Amygdala (tissue), 56 donors: ENCODE measurements around the gene CTSZ.

Experiments used
- DNase-seq, 56 donors: peaks; one replicate each; lab custom pipeline; 2025; lab: John Stamatoyannopoulos, UW

The CTSZ gene

DNA sequence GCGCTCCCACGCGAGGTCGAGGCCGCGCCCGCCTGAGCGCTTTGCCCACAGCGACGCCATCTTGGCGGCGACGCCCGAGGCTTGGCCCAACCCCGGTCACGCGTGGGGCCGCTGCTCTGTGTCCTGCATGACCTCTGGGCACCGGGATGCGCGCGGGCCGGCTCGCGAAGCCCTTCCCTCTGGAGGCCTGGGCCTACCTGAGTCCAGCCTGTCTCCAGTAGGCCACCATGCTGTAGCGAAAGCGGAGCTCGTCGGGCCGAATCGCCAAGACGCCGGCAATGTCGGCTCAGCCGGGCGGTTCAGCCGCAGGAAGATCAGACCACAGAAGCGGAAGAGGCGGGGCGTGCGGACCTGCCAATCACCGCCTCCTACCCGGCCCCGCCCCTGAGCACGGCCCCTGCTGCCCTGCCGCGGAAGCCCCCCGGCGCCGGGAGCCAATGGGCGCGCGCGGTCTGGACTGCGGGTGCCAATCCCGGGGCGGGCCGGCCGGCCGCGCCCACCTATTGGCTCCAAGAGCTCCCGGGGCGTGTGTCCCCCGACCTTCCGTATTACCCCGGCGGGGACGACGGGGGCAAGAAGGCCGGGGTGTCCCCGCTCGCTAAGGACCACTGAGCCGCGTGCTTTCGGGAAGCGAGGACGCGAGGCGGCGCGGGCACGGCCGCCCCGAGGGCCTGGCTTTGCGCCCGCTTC is 25.1 kb upstream of the CTSZ start, which contains the start of gene ATP5F1E:
Gene ATP5F1E (minus strand): TSS at position 313 of the 690 bp plus-strand sequence. CDS start 84 bp downstream, at position 229.
- peak; percentile 70 to 98 (median 93) for DNase-seq

DNA sequence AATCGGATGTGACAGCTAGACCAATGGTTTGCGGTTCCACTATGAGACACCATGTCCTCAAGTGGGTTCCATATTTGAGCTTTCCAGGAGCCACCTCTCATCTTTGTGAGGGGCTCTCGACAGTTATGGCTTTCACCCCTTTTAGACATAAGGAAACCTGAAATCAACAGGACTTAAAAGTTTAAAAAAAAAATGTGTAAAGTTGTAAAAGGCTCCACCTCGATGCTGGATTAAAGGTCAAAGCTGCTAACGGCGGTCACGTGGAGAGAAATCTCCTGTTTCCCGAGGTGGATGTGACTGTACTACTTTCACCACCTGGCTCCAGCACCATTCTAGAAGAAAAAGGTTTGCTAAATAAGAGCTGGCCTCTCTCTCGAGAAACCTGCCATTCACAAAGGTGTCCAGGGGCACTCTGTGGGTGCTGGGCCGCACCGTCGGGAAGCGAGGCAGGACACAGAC is 24.5 kb upstream of the CTSZ start:
- no peak for DNase-seq

DNA sequence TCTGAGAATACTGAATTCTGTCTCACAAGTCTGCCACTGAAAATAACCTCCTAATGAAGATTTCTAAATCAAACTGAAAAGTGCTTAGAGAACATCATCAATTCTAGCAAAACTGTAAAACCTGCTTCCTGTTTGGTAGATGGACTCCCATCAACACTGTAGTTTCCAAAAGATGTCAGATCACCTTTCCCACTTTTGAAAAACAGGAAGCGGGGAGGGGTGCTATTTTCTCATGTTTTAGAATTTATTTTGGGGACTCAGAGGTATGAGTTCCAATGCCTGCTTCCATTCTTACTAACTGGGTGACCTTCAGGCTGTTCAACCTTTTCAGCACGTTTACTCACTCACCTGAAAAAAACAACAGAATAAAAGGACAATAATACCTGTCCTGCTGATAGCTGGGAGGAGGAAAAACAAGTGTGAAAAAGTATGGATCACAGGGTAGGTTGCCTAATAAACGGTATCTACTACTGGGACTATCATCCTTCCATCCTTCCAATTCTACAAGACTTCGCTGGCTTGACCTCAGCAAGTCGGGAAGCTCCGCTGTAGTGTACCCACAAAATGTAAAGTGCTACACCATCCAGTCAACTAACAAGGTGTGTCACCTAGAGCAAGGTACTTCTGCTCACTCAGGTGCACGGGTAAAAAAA is 24.0 kb upstream of the CTSZ start:
- no peak for DNase-seq

DNA sequence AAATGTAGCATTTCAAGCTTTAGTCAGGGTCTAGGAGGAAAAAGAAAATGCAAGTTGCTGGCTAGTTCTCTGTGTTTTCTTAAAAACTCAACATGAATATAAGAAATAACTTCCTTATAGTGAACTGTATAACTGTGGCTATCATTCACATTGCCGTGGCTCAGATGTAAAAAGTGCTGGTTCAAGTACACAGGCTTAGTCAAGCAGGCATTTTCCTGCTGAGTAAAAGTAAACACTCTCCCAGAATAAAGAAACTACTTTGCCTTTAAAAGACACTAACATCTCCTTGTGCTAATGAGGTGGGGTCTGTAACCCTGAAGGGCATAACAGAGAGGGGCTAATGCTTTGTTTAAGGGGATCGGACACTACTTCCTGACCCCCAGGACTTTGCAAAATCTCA is 21.8 kb upstream of the CTSZ start:
- no peak for DNase-seq

DNA sequence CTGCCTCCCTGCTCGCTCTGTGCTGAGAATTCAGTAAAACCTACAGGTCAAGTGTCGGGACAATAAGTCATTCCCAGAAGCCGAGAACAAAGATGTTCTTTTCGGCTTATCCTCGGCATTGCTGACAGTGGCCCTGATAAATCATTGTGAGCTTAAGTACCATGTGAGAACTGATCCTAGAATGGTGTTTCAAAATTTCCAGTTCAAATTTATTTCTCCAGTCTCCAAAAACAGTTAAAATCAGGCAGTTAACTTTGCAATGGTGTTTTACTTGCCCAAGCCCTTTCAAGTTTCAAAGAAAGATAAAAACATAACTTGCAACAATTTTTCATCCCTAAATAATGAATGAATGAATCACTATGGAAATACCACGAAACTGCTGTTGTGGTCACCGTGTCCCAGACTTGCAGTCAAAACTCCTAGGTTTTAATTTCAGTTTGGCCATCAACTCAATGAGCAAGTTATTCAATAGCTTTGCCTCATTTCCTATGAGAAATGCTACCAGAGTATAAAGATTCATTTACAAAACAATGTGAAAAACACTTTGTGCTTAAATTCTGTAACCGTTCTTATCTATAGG is 20.8 kb upstream of the CTSZ start:
- DNase-seq: no peak

DNA sequence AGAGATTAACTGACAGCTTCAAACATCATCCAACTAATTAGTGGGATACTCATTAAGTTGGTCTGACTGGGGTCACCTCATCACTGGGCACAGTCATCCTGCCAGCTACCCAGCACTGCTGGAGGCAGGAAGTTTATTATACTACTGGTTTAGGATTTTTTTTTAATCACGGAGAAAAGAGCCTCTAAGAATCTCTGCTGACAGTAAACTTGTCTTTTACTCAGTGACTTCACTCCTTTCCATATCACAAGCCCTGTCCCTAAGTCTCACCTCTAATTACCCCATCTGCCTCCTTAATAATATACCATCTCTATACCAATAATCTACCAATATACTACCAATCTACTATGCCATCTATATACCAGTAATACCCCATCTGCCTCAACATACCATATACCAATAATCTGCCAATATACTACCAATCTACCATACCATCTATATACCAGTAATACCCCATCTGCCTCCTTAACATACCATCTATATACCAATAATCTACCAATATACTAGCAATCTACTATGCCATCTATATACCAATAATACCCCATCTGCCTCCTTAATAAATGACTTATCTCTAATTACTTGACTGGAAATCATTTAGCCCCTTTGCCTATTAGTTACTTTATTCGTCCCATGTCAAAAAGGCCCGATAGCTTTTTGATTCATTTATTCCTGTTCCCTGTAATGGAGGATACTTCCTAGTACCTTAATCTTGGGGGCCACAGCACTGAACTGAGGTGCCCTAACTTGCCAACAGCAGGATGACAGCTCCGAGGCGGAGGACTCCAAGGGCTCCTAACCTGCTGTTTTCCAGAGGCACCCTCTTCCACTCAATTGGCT is 20.1 kb upstream of the CTSZ start:
- DNase-seq: no peak

DNA sequence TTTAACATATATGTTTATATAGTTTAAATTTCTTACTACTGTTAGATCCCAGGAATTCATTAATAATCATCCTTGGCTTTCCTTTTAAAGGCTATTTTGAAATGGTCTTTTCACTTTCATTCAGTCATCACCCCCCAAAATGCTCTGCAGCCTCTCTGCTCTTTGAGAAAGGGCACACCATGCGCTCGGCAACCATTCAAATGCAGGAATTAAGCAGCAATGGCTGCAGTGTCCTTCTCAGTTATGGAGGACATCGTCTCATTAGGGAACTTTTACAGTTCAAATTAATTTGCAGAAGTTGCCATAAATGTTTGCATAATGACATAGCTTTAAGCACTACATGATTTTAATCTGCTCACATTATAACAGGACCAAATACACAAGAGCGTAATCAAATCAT is 18.5 kb upstream of the CTSZ start:
- DNase-seq: no peak

DNA sequence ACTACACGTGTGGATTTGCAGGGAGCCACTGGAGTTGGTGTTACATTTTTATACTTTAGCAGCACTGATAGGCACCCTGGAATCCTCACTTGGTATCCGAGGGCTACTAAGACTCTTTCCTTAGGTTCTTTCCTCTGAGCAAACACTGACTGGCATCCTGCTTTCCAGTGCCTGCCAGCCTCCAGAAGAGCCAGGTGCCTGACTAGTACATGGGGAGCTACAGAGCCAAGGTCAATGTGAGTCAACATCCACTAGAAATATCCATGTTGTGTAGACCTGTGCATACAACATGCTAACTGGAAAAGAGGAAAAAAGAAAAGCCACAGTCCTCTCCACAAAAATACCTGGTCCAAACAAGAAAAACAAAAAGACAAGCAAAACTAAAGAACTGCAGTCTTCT is 18.0 kb upstream of the CTSZ start:
- no peak for DNase-seq

DNA sequence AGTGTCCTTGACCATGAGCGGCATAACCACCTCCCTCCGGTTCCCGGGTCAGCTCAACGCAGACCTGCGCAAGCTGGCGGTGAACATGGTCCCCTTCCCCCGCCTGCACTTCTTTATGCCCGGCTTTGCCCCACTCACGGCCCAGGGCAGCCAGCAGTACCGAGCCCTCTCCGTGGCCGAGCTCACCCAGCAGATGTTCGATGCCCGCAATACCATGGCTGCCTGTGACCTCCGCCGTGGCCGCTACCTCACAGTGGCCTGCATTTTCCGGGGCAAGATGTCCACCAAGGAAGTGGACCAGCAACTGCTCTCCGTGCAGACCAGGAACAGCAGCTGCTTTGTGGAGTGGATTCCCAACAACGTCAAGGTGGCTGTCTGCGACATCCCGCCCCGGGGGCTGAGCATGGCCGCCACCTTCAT is 17.1 kb upstream of the CTSZ start:
- no peak for DNase-seq

DNA sequence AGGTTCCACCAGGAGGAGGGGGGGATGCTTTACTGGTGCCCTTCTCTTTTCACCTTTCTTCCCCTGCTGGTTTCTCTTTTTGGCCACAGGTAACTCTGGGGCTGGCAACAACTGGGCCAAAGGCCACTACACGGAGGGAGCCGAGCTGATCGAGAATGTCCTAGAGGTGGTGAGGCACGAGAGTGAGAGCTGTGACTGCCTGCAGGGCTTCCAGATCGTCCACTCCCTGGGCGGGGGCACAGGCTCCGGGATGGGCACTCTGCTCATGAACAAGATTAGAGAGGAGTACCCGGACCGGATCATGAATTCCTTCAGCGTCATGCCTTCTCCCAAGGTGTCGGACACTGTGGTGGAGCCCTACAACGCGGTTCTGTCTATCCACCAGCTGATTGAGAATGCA is 16.6 kb upstream of the CTSZ start:
- DNase-seq: no peak

DNA sequence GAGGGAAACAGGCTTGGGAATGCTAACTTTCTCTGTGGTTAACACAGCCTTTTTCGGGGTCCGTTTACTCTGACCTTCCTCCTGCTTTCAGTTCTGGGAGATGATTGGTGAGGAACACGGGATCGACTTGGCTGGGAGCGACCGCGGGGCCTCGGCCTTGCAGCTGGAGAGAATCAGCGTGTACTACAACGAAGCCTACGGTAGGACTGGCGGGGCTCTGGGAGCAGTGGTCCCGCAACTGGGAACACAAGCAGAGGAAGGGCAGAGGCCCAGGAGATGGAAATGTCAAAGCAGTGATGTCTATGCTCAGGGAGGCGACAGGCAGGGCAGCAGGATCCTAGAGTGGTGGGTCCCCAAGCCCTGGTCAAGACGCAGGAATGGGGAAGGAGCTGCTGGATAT is 15.7 kb upstream of the CTSZ start:
- DNase-seq: no peak

DNA sequence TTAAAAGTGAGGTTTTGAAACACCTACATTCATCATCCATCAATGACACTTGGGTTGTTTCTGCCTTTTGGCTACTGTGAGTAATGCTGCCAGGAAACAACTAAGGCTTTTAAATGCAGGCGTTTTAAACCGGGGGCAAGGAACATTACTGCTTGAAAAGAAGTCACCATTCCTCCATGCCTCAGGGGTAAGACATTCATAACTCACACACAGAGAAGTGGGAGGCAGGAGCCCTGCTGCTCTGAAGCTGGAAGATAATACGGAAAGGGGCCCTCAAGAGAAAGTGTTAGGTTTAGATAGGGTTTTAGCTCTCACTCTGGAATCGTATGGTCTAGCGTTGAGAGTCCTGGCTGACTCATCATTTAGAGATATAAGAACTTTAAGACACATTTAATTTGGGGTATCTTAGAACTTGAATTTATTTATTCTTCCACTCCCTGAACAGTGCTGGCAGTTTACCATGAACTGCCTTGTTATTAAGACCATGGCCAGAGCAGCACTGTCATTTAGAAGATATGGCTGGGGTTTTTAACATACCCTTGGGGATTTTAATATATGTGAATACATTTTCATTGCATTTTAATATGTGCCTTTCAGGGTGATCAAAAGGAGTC is 14.0 kb upstream of the CTSZ start:
- DNase-seq: no peak

DNA sequence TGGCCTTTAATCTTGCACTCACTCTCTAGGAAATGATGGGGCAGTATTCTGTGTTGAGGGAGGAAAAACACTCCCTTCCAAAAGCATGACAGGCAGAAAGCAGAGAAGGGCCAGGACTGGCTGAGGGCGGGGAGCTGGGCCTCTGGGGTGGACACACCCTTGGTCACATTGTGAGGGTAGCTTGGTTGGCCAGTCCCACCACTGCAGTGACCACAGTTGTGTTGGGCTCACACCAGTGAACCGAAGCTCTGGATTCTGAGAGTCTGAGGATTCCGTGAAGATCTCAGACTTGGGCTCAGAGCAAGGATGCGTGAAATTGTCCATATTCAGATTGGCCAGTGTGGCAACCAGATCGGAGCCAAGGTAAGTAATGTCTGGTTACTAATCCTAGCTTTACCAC is 12.2 kb upstream of the CTSZ start, which contains the start of gene TUBB1:
Gene TUBB1 (plus strand): TSS at position 213 of the 400 bp plus-strand sequence. CDS start 94 bp downstream, at position 307.
- DNase-seq: no peak

DNA sequence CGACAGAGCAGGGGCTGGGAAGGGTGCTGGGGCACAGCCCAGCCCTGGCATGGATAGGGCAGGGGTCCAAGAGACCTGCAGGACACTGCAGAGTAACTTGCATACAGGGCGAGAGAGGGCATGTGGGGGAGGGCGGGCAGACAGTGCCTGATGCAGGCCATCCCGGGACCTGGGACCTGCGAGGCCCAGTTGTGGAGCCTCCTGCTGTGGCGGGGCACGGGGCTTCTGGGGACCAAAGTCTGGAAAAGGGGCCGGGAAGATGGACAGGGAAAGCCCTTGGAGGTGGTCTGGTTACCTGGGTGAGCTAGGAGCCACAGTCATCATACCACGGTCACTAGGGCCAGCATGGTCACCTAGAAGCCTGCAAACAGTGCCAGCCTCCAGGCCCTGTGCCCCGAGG is 11.8 kb upstream of the CTSZ start:
- no peak for DNase-seq

DNA sequence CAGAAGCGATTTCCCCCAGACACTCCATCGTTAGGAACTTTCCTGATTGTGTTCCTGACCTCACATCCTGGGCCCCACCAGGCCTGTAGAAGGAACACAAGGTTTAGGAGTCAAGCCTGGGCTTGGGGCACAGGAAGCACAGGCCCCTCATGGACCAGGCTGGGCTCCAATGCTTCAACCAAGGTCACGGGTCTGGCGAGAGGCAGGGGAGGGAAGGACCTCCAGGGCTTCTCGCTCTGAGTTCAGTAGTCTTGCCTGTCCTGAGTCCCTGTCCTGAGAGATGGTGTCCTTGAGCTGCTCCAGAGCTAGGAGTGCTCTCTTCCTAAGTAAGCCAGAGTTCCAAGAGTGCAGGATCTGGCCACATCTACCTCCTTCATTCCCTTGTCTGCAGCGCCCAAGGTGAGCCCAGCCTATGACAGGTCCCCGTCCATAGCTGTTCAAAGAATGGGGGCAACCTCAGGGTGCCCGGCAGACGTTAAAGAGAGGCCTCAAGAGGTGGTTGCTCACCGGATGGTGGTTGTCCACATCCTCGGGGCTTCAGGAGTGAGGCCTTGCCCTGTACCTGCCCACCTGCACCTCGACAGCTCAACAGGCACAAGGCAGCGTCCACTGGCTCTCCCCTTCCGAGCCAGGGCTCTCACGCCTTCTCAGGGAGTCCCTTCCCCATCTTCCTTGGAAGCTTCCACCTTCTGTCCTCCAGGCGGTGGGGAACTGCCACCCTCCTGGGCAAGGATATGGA is 10.6 kb upstream of the CTSZ start:
- DNase-seq: no peak

DNA sequence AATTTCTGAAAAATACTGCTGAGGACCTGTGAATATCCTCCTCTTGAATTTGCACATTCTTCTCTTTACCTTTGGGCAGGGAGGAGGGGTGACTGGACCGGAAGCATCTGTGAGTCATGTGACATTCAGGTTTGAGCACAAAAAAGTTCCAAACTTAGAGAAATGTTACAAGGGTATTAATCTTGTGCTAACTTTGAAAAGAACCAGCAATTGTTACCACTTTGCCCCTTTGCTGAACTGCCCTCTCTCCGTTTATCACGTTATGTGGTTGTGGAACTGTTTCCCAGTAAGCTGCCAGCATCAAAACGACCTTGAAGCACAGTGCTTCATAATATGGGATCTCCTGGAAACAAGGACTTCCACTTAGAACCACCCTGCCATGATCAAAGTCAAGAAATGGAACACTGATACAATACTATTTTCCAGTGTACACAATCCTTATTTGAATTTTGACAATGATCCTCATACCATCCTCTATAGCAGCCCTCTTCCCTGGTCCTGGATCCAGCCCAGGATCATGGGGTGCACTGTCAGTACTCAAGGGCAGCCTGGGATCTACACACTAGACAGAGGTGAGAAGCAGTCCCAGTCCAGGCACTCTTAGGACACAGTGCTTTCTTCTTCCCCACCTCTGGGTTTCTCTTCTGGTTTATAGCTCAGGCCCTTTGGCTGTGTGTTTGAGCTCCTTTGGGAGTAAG is 9.9 kb upstream of the CTSZ start:
- no peak for DNase-seq

DNA sequence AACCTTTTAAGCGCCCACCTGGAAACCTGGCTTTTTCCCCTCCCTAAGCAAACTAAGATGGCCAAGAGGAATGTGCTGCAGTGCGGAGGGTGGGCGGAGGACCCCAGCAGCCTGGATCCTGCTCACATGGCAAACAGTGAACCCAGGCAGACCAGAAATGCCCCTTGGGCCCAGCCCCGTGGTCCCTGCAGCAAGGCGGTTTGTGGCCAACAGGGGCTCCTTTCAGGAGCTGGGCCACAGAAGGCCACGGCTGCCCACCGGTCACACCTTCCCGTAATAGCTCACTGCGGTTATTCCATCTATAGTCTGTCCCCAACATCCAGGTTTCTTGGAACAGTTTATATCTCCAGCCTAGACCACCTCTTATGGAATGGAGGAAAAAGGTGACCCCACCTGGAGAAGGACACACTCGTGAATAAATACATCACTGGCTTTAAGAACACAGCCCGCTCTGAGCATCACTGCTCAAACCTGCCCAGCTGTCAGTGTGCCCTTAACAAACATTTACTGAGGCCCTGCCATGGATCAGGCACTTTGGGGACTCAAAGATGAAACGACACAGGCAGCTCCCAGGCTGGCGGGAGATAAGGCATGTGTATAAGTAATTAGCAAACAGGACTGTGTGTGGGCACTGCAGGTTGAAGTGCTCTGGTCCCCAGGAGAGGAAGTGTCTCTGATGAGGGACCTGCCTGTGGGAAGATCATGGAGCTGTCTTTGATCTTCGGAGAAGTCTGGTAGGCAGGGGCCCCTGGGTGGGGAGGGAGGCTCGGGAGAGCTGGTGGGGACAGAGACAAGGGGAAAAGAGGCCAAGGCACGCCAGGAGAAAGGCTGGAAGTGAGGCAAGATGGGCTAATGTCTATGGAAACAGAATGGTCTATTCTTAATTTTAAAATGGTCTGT is 9.0 kb upstream of the CTSZ start:
- no peak for DNase-seq

DNA sequence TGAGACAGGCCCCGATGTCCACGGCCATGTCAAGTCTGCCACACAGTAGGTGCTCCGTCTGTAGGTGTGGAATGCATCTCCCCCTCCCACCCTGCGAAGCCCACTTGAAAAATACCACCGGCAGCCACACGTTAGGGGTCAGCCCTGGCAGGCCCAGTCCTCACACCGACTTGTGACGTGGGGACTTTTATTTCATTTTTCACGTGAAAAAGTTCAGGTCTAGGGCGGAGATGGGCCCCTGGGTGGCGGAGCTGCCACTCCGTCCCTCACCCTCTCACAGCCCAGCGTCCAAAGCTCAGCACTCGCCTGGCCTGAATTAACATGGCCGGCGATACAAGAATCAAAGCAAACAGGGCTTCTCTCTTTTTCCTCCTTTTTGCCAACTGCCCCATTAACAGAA is 8.4 kb upstream of the CTSZ start:
- no peak for DNase-seq
